ENCODE results near the gene ITPR1.

DNA sequence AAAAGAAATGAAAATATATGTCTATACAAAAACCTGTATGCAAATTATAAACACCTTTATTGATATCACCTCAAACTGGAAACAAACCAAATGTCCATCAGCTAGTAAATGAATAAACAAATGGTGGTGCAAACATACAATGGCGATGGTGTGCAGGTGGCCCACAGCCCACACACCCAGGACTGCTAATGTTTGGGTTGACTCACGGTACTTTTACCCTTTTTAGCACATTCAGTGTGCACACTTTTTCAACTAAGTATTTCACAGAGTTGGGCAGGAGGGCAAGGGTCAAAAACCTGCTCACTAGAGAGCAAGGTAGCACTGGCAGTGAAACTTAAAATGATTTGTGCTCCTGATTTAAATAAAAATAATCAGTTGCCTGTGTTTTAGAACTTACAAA lies 363.0 kb downstream of the ITPR1 start:
- TF ChIP-seq, protein P1, sequence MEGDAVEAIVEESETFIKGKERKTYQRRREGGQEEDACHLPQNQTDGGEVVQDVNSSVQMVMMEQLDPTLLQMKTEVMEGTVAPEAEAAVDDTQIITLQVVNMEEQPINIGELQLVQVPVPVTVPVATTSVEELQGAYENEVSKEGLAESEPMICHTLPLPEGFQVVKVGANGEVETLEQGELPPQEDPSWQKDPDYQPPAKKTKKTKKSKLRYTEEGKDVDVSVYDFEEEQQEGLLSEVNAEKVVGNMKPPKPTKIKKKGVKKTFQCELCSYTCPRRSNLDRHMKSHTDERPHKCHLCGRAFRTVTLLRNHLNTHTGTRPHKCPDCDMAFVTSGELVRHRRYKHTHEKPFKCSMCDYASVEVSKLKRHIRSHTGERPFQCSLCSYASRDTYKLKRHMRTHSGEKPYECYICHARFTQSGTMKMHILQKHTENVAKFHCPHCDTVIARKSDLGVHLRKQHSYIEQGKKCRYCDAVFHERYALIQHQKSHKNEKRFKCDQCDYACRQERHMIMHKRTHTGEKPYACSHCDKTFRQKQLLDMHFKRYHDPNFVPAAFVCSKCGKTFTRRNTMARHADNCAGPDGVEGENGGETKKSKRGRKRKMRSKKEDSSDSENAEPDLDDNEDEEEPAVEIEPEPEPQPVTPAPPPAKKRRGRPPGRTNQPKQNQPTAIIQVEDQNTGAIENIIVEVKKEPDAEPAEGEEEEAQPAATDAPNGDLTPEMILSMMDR (conservative IDR thresholded peaks at IDR 0.05; ENCODE audit: low read length): no peak
- TF ChIP-seq EZH2phosphoT487 (IDR thresholded peaks at IDR 0.05; ENCODE audit: borderline replicate concordance, low read depth, low read length): no peak
